H1 (cell line): ENCODE results near the gene HSF5. TPM values are rescaled to one million over a fixed set of nuclear protein-coding genes. Genes with fewer than 3 reads are reported as not detected.

Experiments
- CTCF ChIA-PET: fragments of 300-600 bp; sonication (Branson Sonifier 250); formaldehyde crosslinking; loops from one replicate; lab custom pipeline; 2021; ENCODE audit not compliant: partially characterized antibody; lab: Charles Lee
- POLR2A ChIA-PET: fragments of 300-600 bp; sonication (Branson Sonifier 250); formaldehyde crosslinking; loops from one replicate; lab custom pipeline; 2021; ENCODE audit warnings: inconsistent platforms; ENCODE audit not compliant: partially characterized antibody; lab: Charles Lee
- DNase-seq, 2 experiments: peaks; one replicate each; pipeline versions ENCODE4 v3.0.0 to v3.0.0-alpha.2; 2010 to 2022; ENCODE audit warnings: low spot score in 2 of 2, low read depth in 1 of 2, mixed read lengths in 1 of 2
- FAIRE-seq: peaks from 2 replicates; lab custom pipeline; 2011; peaks lifted over from hg19 to GRCh38; lab: Jason Lieb, UNC
- H2AFZ ChIP-seq: 2 replicates; pipeline ENCODE4 v1.8.1; 2012; ENCODE audit warnings: low read length, inconsistent platforms
- H2AK5ac ChIP-seq: 2 replicates; pipeline ENCODE4 v1.6.1; 2013; ENCODE audit warnings: low read depth, low read length
- H2BK120ac ChIP-seq: replicated peaks from 2 replicates; pipeline ENCODE3; 2013; ENCODE audit warnings: low read depth, low read length, inconsistent platforms
- H2BK12ac ChIP-seq: 2 replicates; pipeline ENCODE4 v1.6.1; 2013; ENCODE audit warnings: low read depth, low read length
- H2BK15ac ChIP-seq: 2 replicates; pipeline ENCODE4 v1.6.1; 2013; ENCODE audit warnings: low read length
- H2BK20ac ChIP-seq: 2 replicates; pipeline ENCODE4 v1.6.1; 2013; ENCODE audit warnings: low read length
- H2BK5ac ChIP-seq: 2 replicates; pipeline ENCODE4 v1.6.1; 2013; ENCODE audit warnings: low read depth, low read length
- H3K14ac ChIP-seq: 2 replicates; pipeline ENCODE4 v1.6.1; 2013; ENCODE audit warnings: inconsistent platforms; ENCODE audit not compliant: insufficient read length
- H3K18ac ChIP-seq: 2 replicates; pipeline ENCODE4 v1.6.1; 2013; ENCODE audit warnings: low read length; ENCODE audit errors: extremely low read depth
- H3K23ac ChIP-seq: 2 replicates; pipeline ENCODE4 v1.6.1; 2013; ENCODE audit warnings: inconsistent platforms; ENCODE audit not compliant: insufficient read length
- H3K23me2 ChIP-seq: 2 replicates; pipeline ENCODE4 v1.6.1; 2013; ENCODE audit warnings: low read depth, low read length
- H3K27ac ChIP-seq: 2 replicates; pipeline ENCODE4 v1.6.1; 2011; ENCODE audit warnings: low read depth, low read length, inconsistent platforms
- H3K27me3 ChIP-seq, 4 experiments: replicated peaks in 1 of 4; 1 replicate in 1 of 4; 2 replicates in 3 of 4; pipeline versions ENCODE4 v1.6.1 to v1.8.1; 2011 to 2013; ENCODE audit warnings: low read length in 3 of 4, mild to moderate bottlenecking in 3 of 4, inconsistent platforms in 2 of 4, mixed read lengths in 2 of 4, moderate library complexity in 1 of 4; ENCODE audit not compliant: control insufficient read depth in 3 of 4, insufficient read depth in 3 of 4; ENCODE audit errors: extremely low read depth in 1 of 4
- H3K36me3 ChIP-seq, 4 experiments: 2 replicates each; pipeline versions ENCODE4 v1.6.1 to v1.8.1; 2011 to 2013; ENCODE audit warnings: mild to moderate bottlenecking in 4 of 4, low read length in 3 of 4, moderate library complexity in 2 of 4, control low read depth in 1 of 4, inconsistent platforms in 1 of 4; ENCODE audit not compliant: insufficient read depth in 4 of 4, control insufficient read depth in 2 of 4
- H3K4ac ChIP-seq: replicated peaks from 2 replicates; pipeline ENCODE3; 2013; ENCODE audit warnings: low read length, low read depth, mixed read lengths, inconsistent platforms; ENCODE audit not compliant: insufficient read length
- H3K4me1 ChIP-seq, 4 experiments: replicated peaks in 1 of 4; 1 replicate in 1 of 4; 2 replicates in 3 of 4; pipeline versions ENCODE4 v1.6.1 to v1.8.1; 2011 to 2013; ENCODE audit warnings: low read length in 3 of 4, inconsistent platforms in 2 of 4, mixed read lengths in 1 of 4; ENCODE audit not compliant: insufficient read depth in 4 of 4, control insufficient read depth in 3 of 4
- H3K4me2 ChIP-seq, 2 experiments: 2 replicates each; pipeline versions ENCODE4 v1.6.1 to v1.8.1; 2011 to 2013; ENCODE audit warnings: low read depth in 2 of 2, low read length in 2 of 2, control low read depth in 1 of 2, inconsistent platforms in 1 of 2, mild to moderate bottlenecking in 1 of 2; ENCODE audit not compliant: insufficient read depth in 1 of 2
- H3K4me3 ChIP-seq, 4 experiments: fragments of 200-600, 300-600 bp in 1 of 4; sonication (generic), shearing (Covaris generic), sonication (Bioruptor Twin) in 1 of 4; 2 replicates each; pipeline versions ENCODE4 v1.5.1 to v1.8.1; 2011 to 2016; ENCODE audit warnings: low read length in 4 of 4, low read depth in 3 of 4, control low read depth in 2 of 4, inconsistent platforms in 2 of 4, mild to moderate bottlenecking in 2 of 4, mixed read lengths in 1 of 4, moderate library complexity in 1 of 4; ENCODE audit not compliant: insufficient read depth in 2 of 4; ENCODE audit errors: extremely low read depth in 1 of 4
- H3K56ac ChIP-seq: replicated peaks from 2 replicates; pipeline ENCODE3; 2013; ENCODE audit warnings: low read depth, mild to moderate bottlenecking, mixed read lengths, low read length, inconsistent platforms; ENCODE audit not compliant: insufficient read length
- H3K79me1 ChIP-seq: 2 replicates; pipeline ENCODE4 v1.6.1; 2013; ENCODE audit warnings: low read depth, low read length, control low read depth
- H3K79me2 ChIP-seq, 2 experiments: 2 replicates each; pipeline versions ENCODE4 v1.6.1 to v1.8.1; 2012 to 2013; ENCODE audit warnings: low read length in 2 of 2, mild to moderate bottlenecking in 2 of 2, inconsistent platforms in 1 of 2; ENCODE audit not compliant: insufficient read depth in 2 of 2, control insufficient read depth in 1 of 2
- H3K9ac ChIP-seq, 4 experiments: replicated peaks in 1 of 4; 1 replicate in 1 of 4; 2 replicates in 3 of 4; pipeline versions ENCODE4 v1.6.1 to v1.8.1; 2011 to 2013; ENCODE audit warnings: low read depth in 3 of 4, low read length in 3 of 4, control low read depth in 2 of 4, mild to moderate bottlenecking in 2 of 4, moderate library complexity in 2 of 4, inconsistent platforms in 1 of 4; ENCODE audit errors: extremely low read depth in 1 of 4
- H3K9me3 ChIP-seq, 2 experiments: 2 replicates each; pipeline versions ENCODE4 v1.6.1 to v1.8.1; 2012 to 2013; ENCODE audit warnings: mild to moderate bottlenecking in 2 of 2, moderate library complexity in 2 of 2, control low read depth in 1 of 2, inconsistent platforms in 1 of 2, low read depth in 1 of 2, low read length in 1 of 2, mixed read lengths in 1 of 2; ENCODE audit not compliant: insufficient read depth in 2 of 2
- H4K20me1 ChIP-seq, 2 experiments: replicated peaks in 1 of 2; 2 replicates each; pipeline versions ENCODE3 to v1.8.1; 2011 to 2013; ENCODE audit warnings: inconsistent platforms in 2 of 2, low read length in 2 of 2, mild to moderate bottlenecking in 1 of 2; ENCODE audit not compliant: insufficient read depth in 2 of 2, control insufficient read depth in 1 of 2
- H4K5ac ChIP-seq: 2 replicates; pipeline ENCODE4 v1.6.1; 2013; ENCODE audit warnings: low read length, low read depth, mixed read lengths, inconsistent platforms; ENCODE audit not compliant: insufficient read length
- H4K8ac ChIP-seq: 2 replicates; pipeline ENCODE4 v1.8.0; 2013; ENCODE audit warnings: mild to moderate bottlenecking, moderate library complexity, low read length, inconsistent platforms; ENCODE audit not compliant: insufficient read depth; ENCODE audit errors: extremely low read depth
- H4K91ac ChIP-seq: replicated peaks from 2 replicates; pipeline ENCODE3; 2013; ENCODE audit warnings: low read length, mixed read lengths, inconsistent platforms; ENCODE audit not compliant: insufficient read length
- ASH2L ChIP-seq: fragments of 200-600, 300-600 bp; sonication (generic); IDR thresholded peaks from one replicate; pipeline ENCODE4 v1.7.1; 2017; ENCODE audit warnings: low read length
- EGR1 ChIP-seq: IDR thresholded peaks from 2 replicates; pipeline ENCODE4 v1.6.1; 2011; ENCODE audit warnings: low read depth, low read length, borderline replicate concordance
- GTF2F1 ChIP-seq: IDR thresholded peaks from 2 replicates; pipeline ENCODE4 v1.6.1; 2012; ENCODE audit warnings: low read depth, low read length, improper control_type of control experiment, borderline replicate concordance
- HDAC2 ChIP-seq, 2 experiments: fragments of 300-600 bp in 1 of 2; sonication (generic) in 1 of 2; IDR thresholded peaks; 2 replicates each; pipeline ENCODE4 v1.6.1; 2011 to 2012; ENCODE audit warnings: low read depth in 2 of 2, low read length in 2 of 2, mild to moderate bottlenecking in 2 of 2, moderate library complexity in 2 of 2, borderline replicate concordance in 1 of 2, inconsistent platforms in 1 of 2
- JUND ChIP-seq: IDR thresholded peaks from 2 replicates; pipeline ENCODE4 v1.6.1; 2011; ENCODE audit warnings: mild to moderate bottlenecking, improper control_type of control experiment, low read length
- POLR2A ChIP-seq, 2 experiments: IDR thresholded peaks; 1 replicate in 1 of 2; 2 replicates in 1 of 2; pipeline ENCODE4 v1.6.1; 2011; ENCODE audit warnings: low read depth in 2 of 2, low read length in 2 of 2, mild to moderate bottlenecking in 2 of 2; ENCODE audit errors: control extremely low read depth in 1 of 2
- POLR2AphosphoS5 ChIP-seq: IDR thresholded peaks from 2 replicates; pipeline ENCODE4 v1.6.1; 2011; ENCODE audit warnings: low read depth, low read length
- POU5F1 ChIP-seq: IDR thresholded peaks from 2 replicates; pipeline ENCODE4 v1.6.1; 2011; ENCODE audit warnings: low read depth, mild to moderate bottlenecking, low read length, moderate library complexity
- TAF1 ChIP-seq: IDR thresholded peaks from 2 replicates; pipeline ENCODE4 v1.6.1; 2011; ENCODE audit warnings: mild to moderate bottlenecking, low read depth, low read length
- TAF7 ChIP-seq: optimal IDR thresholded peaks from 2 replicates; pipeline ENCODE3; 2011; ENCODE audit warnings: low read depth, mild to moderate bottlenecking, inconsistent platforms, low read length, moderate library complexity, borderline replicate concordance
- TBP ChIP-seq: IDR thresholded peaks from 2 replicates; pipeline ENCODE4 v1.6.1; 2011; ENCODE audit warnings: low read depth, low read length, improper control_type of control experiment
- TCF12 ChIP-seq: IDR thresholded peaks from 2 replicates; pipeline ENCODE4 v1.6.1; 2011; ENCODE audit warnings: low read depth, mild to moderate bottlenecking, low read length
- WGBS, 2 experiments: shearing (Covaris generic) in 1 of 2; methylation state at CpG; one replicate each; pipeline versions ENCODE4 v1.1.6 to v1.1.7; 2013 to 2015; ENCODE audit warnings: low lambda C conversion rate in 2 of 2, mixed read lengths in 2 of 2, inconsistent platforms in 1 of 2, low coverage in 1 of 2, missing lambda C conversion rate in 1 of 2; ENCODE audit not compliant: insufficient replicate concordance in 2 of 2, insufficient coverage in 1 of 2, insufficient read length in 1 of 2; ENCODE audit errors: extremely low coverage in 1 of 2, missing lambda C conversion rate in 1 of 2; 5-methylcytosine and 5-hydroxymethylcytosine counted together
- polyA plus RNA-seq, 7 experiments: library from polyadenylated mRNA; depleted of rRNA in 3 of 7; stranded (reverse) in 5 of 7; unstranded in 2 of 7; fragments of >200 nt in 5 of 7; fragments of 200-250 nt in 2 of 7; gene quantifications; 1 replicate in 5 of 7; 2 replicates in 1 of 7; 4 replicates in 1 of 7; pipeline versions ENCODE4 v1.2.1 to v1.2.3, GENCODE V29; 2011 to 2013; ENCODE audit warnings: missing spikeins in 2 of 7, mixed read lengths in 2 of 7
- total RNA-seq: library from RNA; stranded (reverse); fragmentation: NEBNext Ultra II Directional; extraction: Animal tissue kit (Norgen Biotek cat#: 25700); gene quantifications from 2 replicates; pipeline ENCODE4 v1.2.1, GENCODE V29; 2021

The HSF5 gene
- total and polyA plus RNA-seq, 2 of the 8 experiments (the other 6 are each of a cell fraction or from before 2014, with no cell fraction given): not detected

GRCh38 chr17:58513965-58514769, 26.0 kb upstream of the HSF5 start, which contains the start of gene MTMR4:
Gene MTMR4 (minus strand): TSS chr17:58514638. CDS start chr17:58514407, 231 bp downstream.
- no peaks in the 10 kb centered on the region for H3K9me3 ChIP-seq
- H4K5ac ChIP-seq: peak within 1 kb of the TSS; percentile 32
- peak within 1 kb of the TSS; percentile 35 for H3K56ac ChIP-seq
- WGBS, 2 experiments: 2% methylated on average over 25 of the region's 64 CpGs; no CpG with 5 or more reads in 1 of the 2 experiments
- H3K4ac ChIP-seq: no peak within 1 kb of the TSS
- peak within 1 kb of the TSS; percentile 90 for H3K18ac ChIP-seq
- DNase-seq (peak; percentile 79 to 90), FAIRE-seq (no peak)
- peaks cover 14 to 33% (median 24%) of the 10 kb centered on the region in 4 experiments for H3K36me3 ChIP-seq
- H2BK20ac ChIP-seq: no peak within 1 kb of the TSS
- 0 out of 2 replicates have a peak within 1 kb of the TSS, but pooled peaks have one; percentile 68 for H2BK12ac ChIP-seq
- H2BK120ac ChIP-seq: no peak within 1 kb of the TSS
- H4K8ac ChIP-seq: peak within 1 kb of the TSS; percentile 77
- H3K14ac ChIP-seq: no peak within 1 kb of the TSS
- H2BK5ac ChIP-seq: peak within 1 kb of the TSS; percentile 88; the same call in 1 of the 2 replicates
- peak within 1 kb of the TSS; percentile 20 for H4K91ac ChIP-seq
- peaks cover 4% of the 10 kb centered on the region for H3K79me1 ChIP-seq
- H3K27me3 ChIP-seq: no peaks in the 10 kb centered on the region
- peaks cover 15% of the 10 kb centered on the region for H3K23me2 ChIP-seq
- no peak within 1 kb of the TSS for H2BK15ac ChIP-seq
- H4K20me1 ChIP-seq: peaks cover 2% of the 10 kb centered on the region in 2 experiments
- CTCF ChIA-PET: interaction anchor here (0.6 to 1.1 kb wide), 3 partner anchors 9 to 314 kb away, joined by 3 to 4 read pairs (median 3); no protein-coding TSS in a partner anchor
- no peak within 1 kb of the TSS for H2AFZ ChIP-seq
- no peak within 1 kb of the TSS for H2AK5ac ChIP-seq
- peak within 1 kb of the TSS; percentile 52 to 83 for H3K4me2 ChIP-seq
- H3K9ac ChIP-seq: peak within 1 kb of the TSS; percentile 58 to 87 (median 82)
- peaks cover 0 to 26% of the 10 kb centered on the region in 2 experiments; a peak in 2 of 4 replicates for H3K79me2 ChIP-seq
- POLR2A ChIA-PET: interaction anchor here (0.6 to 2.9 kb wide), 30 partner anchors 8 to 640 kb away, joined by 3 to 25 read pairs (median 4); partner anchors contain the start of genes HSF5, MKS1 and SUPT4H1
- H3K27ac ChIP-seq: peak within 1 kb of the TSS; percentile 85
- peaks cover 0 to 18% (median 5%) of the 10 kb centered on the region in 4 experiments; a peak in 5 of 7 replicates for H3K4me1 ChIP-seq
- H3K4me3 ChIP-seq: peak within 1 kb of the TSS; percentile 54 to 88 (median 77)
- H3K23ac ChIP-seq: no peak within 1 kb of the TSS
- TF ChIP-seq GTF2F1 (peak; percentile 37; the same call in 1 of the 2 replicates), JUND (peak; percentile 11; the same call in 1 of the 2 replicates), TAF1 (peak; percentile 81), POLR2A (IDR thresholded peaks at IDR 0.05; ENCODE audit: control extremely low read depth in 1 of 2, low read depth in 2 of 2, low read length in 2 of 2) (peak; percentile 77 to 91), TBP (peak; percentile 49; the same call in 1 of the 2 replicates), POLR2AphosphoS5 (peak; percentile 74), EGR1 (0 out of 2 replicates have a peak, but pooled peaks have one; percentile 11), HDAC2 (IDR thresholded peaks at IDR 0.05; ENCODE audit: borderline replicate concordance in 1 of 2, low read depth in 2 of 2, low read length in 2 of 2) (peak in 1 of 2 experiments; percentile 30; a peak in 1 of 4 replicates), POU5F1 (no peak), ASH2L (peak; percentile 21), TAF7 (peak; percentile 13), TCF12 (no peak)
